H1 (cell line): ENCODE measurements around the gene FAM120A. TPM values are rescaled to one million over a fixed set of nuclear protein-coding genes. Genes with fewer than 3 reads are reported as not detected.

ENCODE experiments used
- CTCF ChIA-PET: fragments of 300-600 bp; sonication (Branson Sonifier 250); formaldehyde crosslinking; loops from one replicate; lab custom pipeline; 2021; ENCODE audit not compliant: partially characterized antibody; lab: Charles Lee
- POLR2A ChIA-PET: fragments of 300-600 bp; sonication (Branson Sonifier 250); formaldehyde crosslinking; loops from one replicate; lab custom pipeline; 2021; ENCODE audit warnings: inconsistent platforms; ENCODE audit not compliant: partially characterized antibody; lab: Charles Lee
- DNase-seq, 2 experiments: peaks; one replicate each; pipeline versions ENCODE4 v3.0.0 to v3.0.0-alpha.2; 2010 to 2022; ENCODE audit warnings: low spot score in 2 of 2, low read depth in 1 of 2, mixed read lengths in 1 of 2
- FAIRE-seq: peaks from 2 replicates; lab custom pipeline; 2011; peaks lifted over from hg19 to GRCh38; lab: Jason Lieb, UNC
- H2AFZ ChIP-seq: 2 replicates; pipeline ENCODE4 v1.8.1; 2012; ENCODE audit warnings: low read length, inconsistent platforms
- H2AK5ac ChIP-seq: 2 replicates; pipeline ENCODE4 v1.6.1; 2013; ENCODE audit warnings: low read depth, low read length
- H2BK120ac ChIP-seq: replicated peaks from 2 replicates; pipeline ENCODE3; 2013; ENCODE audit warnings: low read depth, low read length, inconsistent platforms
- H2BK12ac ChIP-seq: 2 replicates; pipeline ENCODE4 v1.6.1; 2013; ENCODE audit warnings: low read depth, low read length
- H2BK15ac ChIP-seq: 2 replicates; pipeline ENCODE4 v1.6.1; 2013; ENCODE audit warnings: low read length
- H2BK20ac ChIP-seq: 2 replicates; pipeline ENCODE4 v1.6.1; 2013; ENCODE audit warnings: low read length
- H2BK5ac ChIP-seq: 2 replicates; pipeline ENCODE4 v1.6.1; 2013; ENCODE audit warnings: low read depth, low read length
- H3K14ac ChIP-seq: 2 replicates; pipeline ENCODE4 v1.6.1; 2013; ENCODE audit warnings: inconsistent platforms; ENCODE audit not compliant: insufficient read length
- H3K18ac ChIP-seq: 2 replicates; pipeline ENCODE4 v1.6.1; 2013; ENCODE audit warnings: low read length; ENCODE audit errors: extremely low read depth
- H3K23ac ChIP-seq: 2 replicates; pipeline ENCODE4 v1.6.1; 2013; ENCODE audit warnings: inconsistent platforms; ENCODE audit not compliant: insufficient read length
- H3K23me2 ChIP-seq: 2 replicates; pipeline ENCODE4 v1.6.1; 2013; ENCODE audit warnings: low read depth, low read length
- H3K27ac ChIP-seq: 2 replicates; pipeline ENCODE4 v1.6.1; 2011; ENCODE audit warnings: low read depth, low read length, inconsistent platforms
- H3K27me3 ChIP-seq, 4 experiments: replicated peaks in 1 of 4; 1 replicate in 1 of 4; 2 replicates in 3 of 4; pipeline versions ENCODE4 v1.6.1 to v1.8.1; 2011 to 2013; ENCODE audit warnings: low read length in 3 of 4, mild to moderate bottlenecking in 3 of 4, inconsistent platforms in 2 of 4, mixed read lengths in 2 of 4, moderate library complexity in 1 of 4; ENCODE audit not compliant: control insufficient read depth in 3 of 4, insufficient read depth in 3 of 4; ENCODE audit errors: extremely low read depth in 1 of 4
- H3K36me3 ChIP-seq, 4 experiments: 2 replicates each; pipeline versions ENCODE4 v1.6.1 to v1.8.1; 2011 to 2013; ENCODE audit warnings: mild to moderate bottlenecking in 4 of 4, low read length in 3 of 4, moderate library complexity in 2 of 4, control low read depth in 1 of 4, inconsistent platforms in 1 of 4; ENCODE audit not compliant: insufficient read depth in 4 of 4, control insufficient read depth in 2 of 4
- H3K4ac ChIP-seq: replicated peaks from 2 replicates; pipeline ENCODE3; 2013; ENCODE audit warnings: low read length, low read depth, mixed read lengths, inconsistent platforms; ENCODE audit not compliant: insufficient read length
- H3K4me1 ChIP-seq, 4 experiments: replicated peaks in 1 of 4; 1 replicate in 1 of 4; 2 replicates in 3 of 4; pipeline versions ENCODE4 v1.6.1 to v1.8.1; 2011 to 2013; ENCODE audit warnings: low read length in 3 of 4, inconsistent platforms in 2 of 4, mixed read lengths in 1 of 4; ENCODE audit not compliant: insufficient read depth in 4 of 4, control insufficient read depth in 3 of 4
- H3K4me2 ChIP-seq, 2 experiments: 2 replicates each; pipeline versions ENCODE4 v1.6.1 to v1.8.1; 2011 to 2013; ENCODE audit warnings: low read depth in 2 of 2, low read length in 2 of 2, control low read depth in 1 of 2, inconsistent platforms in 1 of 2, mild to moderate bottlenecking in 1 of 2; ENCODE audit not compliant: insufficient read depth in 1 of 2
- H3K4me3 ChIP-seq, 4 experiments: fragments of 200-600, 300-600 bp in 1 of 4; sonication (generic), shearing (Covaris generic), sonication (Bioruptor Twin) in 1 of 4; 2 replicates each; pipeline versions ENCODE4 v1.5.1 to v1.8.1; 2011 to 2016; ENCODE audit warnings: low read length in 4 of 4, low read depth in 3 of 4, control low read depth in 2 of 4, inconsistent platforms in 2 of 4, mild to moderate bottlenecking in 2 of 4, mixed read lengths in 1 of 4, moderate library complexity in 1 of 4; ENCODE audit not compliant: insufficient read depth in 2 of 4; ENCODE audit errors: extremely low read depth in 1 of 4
- H3K56ac ChIP-seq: replicated peaks from 2 replicates; pipeline ENCODE3; 2013; ENCODE audit warnings: low read depth, mild to moderate bottlenecking, mixed read lengths, low read length, inconsistent platforms; ENCODE audit not compliant: insufficient read length
- H3K79me1 ChIP-seq: 2 replicates; pipeline ENCODE4 v1.6.1; 2013; ENCODE audit warnings: low read depth, low read length, control low read depth
- H3K79me2 ChIP-seq, 2 experiments: 2 replicates each; pipeline versions ENCODE4 v1.6.1 to v1.8.1; 2012 to 2013; ENCODE audit warnings: low read length in 2 of 2, mild to moderate bottlenecking in 2 of 2, inconsistent platforms in 1 of 2; ENCODE audit not compliant: insufficient read depth in 2 of 2, control insufficient read depth in 1 of 2
- H3K9ac ChIP-seq, 4 experiments: replicated peaks in 1 of 4; 1 replicate in 1 of 4; 2 replicates in 3 of 4; pipeline versions ENCODE4 v1.6.1 to v1.8.1; 2011 to 2013; ENCODE audit warnings: low read depth in 3 of 4, low read length in 3 of 4, control low read depth in 2 of 4, mild to moderate bottlenecking in 2 of 4, moderate library complexity in 2 of 4, inconsistent platforms in 1 of 4; ENCODE audit errors: extremely low read depth in 1 of 4
- H3K9me3 ChIP-seq, 2 experiments: 2 replicates each; pipeline versions ENCODE4 v1.6.1 to v1.8.1; 2012 to 2013; ENCODE audit warnings: mild to moderate bottlenecking in 2 of 2, moderate library complexity in 2 of 2, control low read depth in 1 of 2, inconsistent platforms in 1 of 2, low read depth in 1 of 2, low read length in 1 of 2, mixed read lengths in 1 of 2; ENCODE audit not compliant: insufficient read depth in 2 of 2
- H4K20me1 ChIP-seq, 2 experiments: replicated peaks in 1 of 2; 2 replicates each; pipeline versions ENCODE3 to v1.8.1; 2011 to 2013; ENCODE audit warnings: inconsistent platforms in 2 of 2, low read length in 2 of 2, mild to moderate bottlenecking in 1 of 2; ENCODE audit not compliant: insufficient read depth in 2 of 2, control insufficient read depth in 1 of 2
- H4K5ac ChIP-seq: 2 replicates; pipeline ENCODE4 v1.6.1; 2013; ENCODE audit warnings: low read length, low read depth, mixed read lengths, inconsistent platforms; ENCODE audit not compliant: insufficient read length
- H4K8ac ChIP-seq: 2 replicates; pipeline ENCODE4 v1.8.0; 2013; ENCODE audit warnings: mild to moderate bottlenecking, moderate library complexity, low read length, inconsistent platforms; ENCODE audit not compliant: insufficient read depth; ENCODE audit errors: extremely low read depth
- H4K91ac ChIP-seq: replicated peaks from 2 replicates; pipeline ENCODE3; 2013; ENCODE audit warnings: low read length, mixed read lengths, inconsistent platforms; ENCODE audit not compliant: insufficient read length
- EP300 ChIP-seq, 2 experiments: IDR thresholded peaks; 1 replicate in 1 of 2; 2 replicates in 1 of 2; pipeline ENCODE4 v1.6.1; 2011 to 2012; ENCODE audit warnings: low read depth in 2 of 2, low read length in 2 of 2, mild to moderate bottlenecking in 2 of 2, borderline replicate concordance in 1 of 2, inconsistent platforms in 1 of 2, moderate library complexity in 1 of 2
- EZH2 ChIP-seq: fragments of 200-600 bp; sonication (generic); IDR thresholded peaks from 2 replicates; pipeline ENCODE4 v1.7.1; 2012; ENCODE audit warnings: low read depth, mild to moderate bottlenecking, moderate library complexity, low read length, inconsistent platforms; ENCODE audit not compliant: severe bottlenecking
- GTF2F1 ChIP-seq: IDR thresholded peaks from 2 replicates; pipeline ENCODE4 v1.6.1; 2012; ENCODE audit warnings: low read depth, low read length, improper control_type of control experiment, borderline replicate concordance
- KDM4A ChIP-seq: IDR thresholded peaks from one replicate; pipeline ENCODE4 v1.7.1; 2012; ENCODE audit warnings: low read depth, mild to moderate bottlenecking, moderate library complexity, low read length, inconsistent platforms; ENCODE audit not compliant: severe bottlenecking
- NRF1 ChIP-seq: IDR thresholded peaks from 2 replicates; pipeline ENCODE4 v1.6.1; 2011; ENCODE audit warnings: mild to moderate bottlenecking, low read depth, low read length, improper control_type of control experiment
- PHF8 ChIP-seq: fragments of 200-600 bp; sonication (generic); conservative IDR thresholded peaks from 2 replicates; pipeline ENCODE4 v1.7.1; 2012; ENCODE audit warnings: low read depth, mild to moderate bottlenecking, inconsistent platforms, low read length, moderate library complexity
- POLR2AphosphoS5 ChIP-seq: IDR thresholded peaks from 2 replicates; pipeline ENCODE4 v1.6.1; 2011; ENCODE audit warnings: low read depth, low read length
- POU5F1 ChIP-seq: IDR thresholded peaks from 2 replicates; pipeline ENCODE4 v1.6.1; 2011; ENCODE audit warnings: low read depth, mild to moderate bottlenecking, low read length, moderate library complexity
- RBBP5 ChIP-seq: IDR thresholded peaks from 2 replicates; pipeline ENCODE4 v1.7.1; 2012; ENCODE audit warnings: low read depth, mild to moderate bottlenecking, inconsistent platforms, low read length, moderate library complexity, borderline replicate concordance
- SP1 ChIP-seq: IDR thresholded peaks from 2 replicates; pipeline ENCODE4 v1.6.1; 2011; ENCODE audit warnings: low read depth, low read length
- TBP ChIP-seq: IDR thresholded peaks from 2 replicates; pipeline ENCODE4 v1.6.1; 2011; ENCODE audit warnings: low read depth, low read length, improper control_type of control experiment
- WGBS, 2 experiments: shearing (Covaris generic) in 1 of 2; methylation state at CpG; one replicate each; pipeline versions ENCODE4 v1.1.6 to v1.1.7; 2013 to 2015; ENCODE audit warnings: low lambda C conversion rate in 2 of 2, mixed read lengths in 2 of 2, inconsistent platforms in 1 of 2, low coverage in 1 of 2, missing lambda C conversion rate in 1 of 2; ENCODE audit not compliant: insufficient replicate concordance in 2 of 2, insufficient coverage in 1 of 2, insufficient read length in 1 of 2; ENCODE audit errors: extremely low coverage in 1 of 2, missing lambda C conversion rate in 1 of 2; 5-methylcytosine and 5-hydroxymethylcytosine counted together
- polyA plus RNA-seq, 7 experiments: library from polyadenylated mRNA; depleted of rRNA in 3 of 7; stranded (reverse) in 5 of 7; unstranded in 2 of 7; fragments of >200 nt in 5 of 7; fragments of 200-250 nt in 2 of 7; gene quantifications; 1 replicate in 5 of 7; 2 replicates in 1 of 7; 4 replicates in 1 of 7; pipeline versions ENCODE4 v1.2.1 to v1.2.3, GENCODE V29; 2011 to 2013; ENCODE audit warnings: missing spikeins in 2 of 7, mixed read lengths in 2 of 7
- total RNA-seq: library from RNA; stranded (reverse); fragmentation: NEBNext Ultra II Directional; extraction: Animal tissue kit (Norgen Biotek cat#: 25700); gene quantifications from 2 replicates; pipeline ENCODE4 v1.2.1, GENCODE V29; 2021
- TF ChIP-seq, protein P1 (sequence below): IDR thresholded peaks from 2 replicates; pipeline ENCODE4 v1.6.1; 2012; ENCODE audit warnings: inconsistent platforms
- TF ChIP-seq, protein P2 (sequence below): IDR thresholded peaks from 2 replicates; pipeline ENCODE4 v1.6.1; 2012; ENCODE audit warnings: inconsistent platforms

FAM120A gene
- total and polyA plus RNA-seq, 2 of the 8 experiments (the other 6 are each of a cell fraction or from before 2014, with no cell fraction given): 24.9 to 54.7 TPM

DNA sequence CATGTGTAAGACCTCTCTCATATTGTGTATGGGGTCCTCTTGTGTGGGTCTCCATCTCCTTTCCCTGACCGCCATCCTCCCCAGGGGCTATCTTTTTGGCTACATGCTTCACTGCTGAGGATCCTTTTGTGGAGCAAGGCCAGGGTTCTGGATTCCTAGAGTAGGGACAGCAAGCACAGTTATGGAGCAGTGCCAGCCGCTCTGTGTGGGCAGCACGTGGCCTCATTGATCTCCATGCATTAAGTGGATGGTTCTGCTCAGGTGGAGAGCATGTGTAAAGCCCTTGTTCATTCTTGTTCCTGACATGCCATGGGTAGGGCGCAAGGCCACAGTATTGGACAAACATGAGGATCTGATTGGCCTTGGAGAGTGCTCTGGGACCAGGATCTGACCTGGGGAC lies 133.8 kb downstream of the FAM120A start:
- no peak overlapping the region for H3K14ac ChIP-seq
- no peak overlapping the region for H3K9ac ChIP-seq
- H2BK15ac ChIP-seq: no peak overlapping the region
- no peak overlapping the region for H3K18ac ChIP-seq
- ChIA-PET POLR2A (no interaction called here), CTCF (no interaction called here)
- H3K79me2 ChIP-seq: peaks cover 0 to 48% of the 10 kb centered on the region in 2 experiments; a peak in 2 of 4 replicates
- no peak overlapping the region for H2BK5ac ChIP-seq
- no peak overlapping the region for H2BK20ac ChIP-seq
- no peaks in the 10 kb centered on the region for H3K9me3 ChIP-seq
- H3K27ac ChIP-seq: no peak overlapping the region
- H3K27me3 ChIP-seq: no peaks in the 10 kb centered on the region
- no peak overlapping the region for H3K4me3 ChIP-seq
- no peaks in the 10 kb centered on the region for H3K23me2 ChIP-seq
- H3K4ac ChIP-seq: no peak overlapping the region
- H2BK120ac ChIP-seq: no peak overlapping the region
- 90% methylated on average over 4 of the region's 4 CpGs; no CpG with 5 or more reads in 1 of the 2 experiments for WGBS, 2 experiments
- no peak overlapping the region for H4K8ac ChIP-seq
- H3K4me1 ChIP-seq: peaks cover 0 to 7% (median 3%) of the 10 kb centered on the region in 4 experiments; a peak in 2 of 7 replicates
- H3K4me2 ChIP-seq: no peak overlapping the region
- H3K79me1 ChIP-seq: peaks cover 21% of the 10 kb centered on the region
- no peaks in the 10 kb centered on the region for H3K36me3 ChIP-seq
- no peak overlapping the region for H2AFZ ChIP-seq
- H3K56ac ChIP-seq: no peak overlapping the region
- peaks cover 5% of the 10 kb centered on the region in 2 experiments for H4K20me1 ChIP-seq
- no peak overlapping the region for H2BK12ac ChIP-seq
- DNase-seq: no peak
- no peak overlapping the region for H3K23ac ChIP-seq
- no peak overlapping the region for H4K5ac ChIP-seq
- no peak overlapping the region for H2AK5ac ChIP-seq
- no peak overlapping the region for H4K91ac ChIP-seq
- no peak for FAIRE-seq
- TF ChIP-seq PHF8: no peak
- TF ChIP-seq POLR2AphosphoS5: no peak
- no peak for TF ChIP-seq NRF1
- TF ChIP-seq TBP: no peak
- TF ChIP-seq GTF2F1: no peak
- TF ChIP-seq, protein P1, sequence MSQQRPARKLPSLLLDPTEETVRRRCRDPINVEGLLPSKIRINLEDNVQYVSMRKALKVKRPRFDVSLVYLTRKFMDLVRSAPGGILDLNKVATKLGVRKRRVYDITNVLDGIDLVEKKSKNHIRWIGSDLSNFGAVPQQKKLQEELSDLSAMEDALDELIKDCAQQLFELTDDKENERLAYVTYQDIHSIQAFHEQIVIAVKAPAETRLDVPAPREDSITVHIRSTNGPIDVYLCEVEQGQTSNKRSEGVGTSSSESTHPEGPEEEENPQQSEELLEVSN: no peak
- TF ChIP-seq SP1: no peak
- no peak for TF ChIP-seq KDM4A
- TF ChIP-seq EP300 (IDR thresholded peaks at IDR 0.05; ENCODE audit: borderline replicate concordance in 1 of 2, low read depth in 2 of 2, low read length in 2 of 2): no peak
- no peak for TF ChIP-seq EZH2
- no peak for TF ChIP-seq RBBP5
- TF ChIP-seq, protein P2, sequence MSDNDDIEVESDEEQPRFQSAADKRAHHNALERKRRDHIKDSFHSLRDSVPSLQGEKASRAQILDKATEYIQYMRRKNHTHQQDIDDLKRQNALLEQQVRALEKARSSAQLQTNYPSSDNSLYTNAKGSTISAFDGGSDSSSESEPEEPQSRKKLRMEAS: no peak
- no peak for TF ChIP-seq POU5F1
